ENCODE data around the gene PRR12. TPM values are rescaled to one million over a fixed set of nuclear protein-coding genes. Genes with fewer than 3 reads are reported as not detected.

Gene PRR12
- total and polyA plus RNA-seq, 2 donors (not counting 3 experiments of a cell fraction or from before 2014, with no cell fraction given): 1.9 to 37.0 TPM

- no peaks in the 10 kb centered on the region for H3K27me3 ChIP-seq (ENCODE audit: control insufficient read depth in 2 of 2, insufficient read depth in 2 of 2, low read length in 2 of 2)
- dilution Hi-C loops (cut with MboI; ENCODE audit: extremely low pct_ligation_motif_present, low sequenced_read_pairs): no loop called here
- H2AFZ ChIP-seq (ENCODE audit: low read depth, low read length): no peak overlapping the region
- peaks cover 4 to 10% of the 10 kb centered on the region in 2 experiments for H3K36me3 ChIP-seq (ENCODE audit: control insufficient read depth in 2 of 2, extremely low read depth in 1 of 2, insufficient read depth in 2 of 2, low read length in 2 of 2)
- H3K9me1 ChIP-seq (replicated peaks; ENCODE audit: control insufficient read depth, extremely low read depth, insufficient read depth, low read length): no peaks in the 10 kb centered on the region
- H3K4me2 ChIP-seq (ENCODE audit: insufficient read depth, low read length): no peak overlapping the region
- BruUV-seq (replicated peaks): no TSS peak
- H3K9me3 ChIP-seq (replicated peaks; ENCODE audit: control insufficient read depth, insufficient read depth, low read length): no peaks in the 10 kb centered on the region
- DNase-seq (ENCODE audit: low read depth, low spot score) (no peak), FAIRE-seq (no peak)
- peak overlapping the region; percentile 0 for H3K9ac ChIP-seq (replicated peaks; ENCODE audit: extremely low read depth, insufficient read depth, low read length)
- no peaks in the 10 kb centered on the region for H4K20me1 ChIP-seq (replicated peaks; ENCODE audit: control insufficient read depth, extremely low read depth, insufficient read depth, low read length)
- H3K79me2 ChIP-seq (ENCODE audit: control insufficient read depth, insufficient read depth, low read length): peaks cover 43% of the 10 kb centered on the region
- peaks cover 4% of the 10 kb centered on the region for H3K4me1 ChIP-seq (ENCODE audit: control insufficient read depth, extremely low read depth, insufficient read depth, low read length)
- intact Hi-C loops (cut with micrococcal nuclease): no loop called here
- no peak overlapping the region for H3K27ac ChIP-seq (ENCODE audit: insufficient read depth, low read depth, low read length)
- ChIA-PET POLR2A (interaction anchor here (0.7 kb wide), 1 partner anchor 67 kb away, joined by 6 read pairs; no protein-coding TSS in a partner anchor), CTCF (interaction anchor here (0.5 to 1.4 kb wide), 4 partner anchors 20 to 95 kb away, joined by 3 read pairs; no protein-coding TSS in a partner anchor)
- TF ChIP-seq EZH2 (IDR thresholded peaks at IDR 0.05; ENCODE audit: borderline replicate concordance, low read depth, low read length, severe bottlenecking) (no peak), POLR2A (IDR thresholded peaks at IDR 0.05; ENCODE audit: low read depth, low read length) (no peak), GATA2 (IDR thresholded peaks at IDR 0.05; ENCODE audit: insufficient read depth, insufficient read length, low read depth, low read length) (no peak), MYC (IDR thresholded peaks at IDR 0.05; ENCODE audit: low read depth, low read length) (no peak), MAX (IDR thresholded peaks at IDR 0.05; ENCODE audit: insufficient read depth, insufficient read length) (no peak), JUN (IDR thresholded peaks at IDR 0.05; ENCODE audit: borderline replicate concordance, insufficient read depth, insufficient read length, low read depth) (no peak), POLR2AphosphoS5 (IDR thresholded peaks at IDR 0.05; ENCODE audit: insufficient read depth, low read depth, low read length) (no peak), FOS (IDR thresholded peaks at IDR 0.05; ENCODE audit: borderline replicate concordance, insufficient read depth, low read length) (no peak)
- TF ChIP-seq, protein P1, sequence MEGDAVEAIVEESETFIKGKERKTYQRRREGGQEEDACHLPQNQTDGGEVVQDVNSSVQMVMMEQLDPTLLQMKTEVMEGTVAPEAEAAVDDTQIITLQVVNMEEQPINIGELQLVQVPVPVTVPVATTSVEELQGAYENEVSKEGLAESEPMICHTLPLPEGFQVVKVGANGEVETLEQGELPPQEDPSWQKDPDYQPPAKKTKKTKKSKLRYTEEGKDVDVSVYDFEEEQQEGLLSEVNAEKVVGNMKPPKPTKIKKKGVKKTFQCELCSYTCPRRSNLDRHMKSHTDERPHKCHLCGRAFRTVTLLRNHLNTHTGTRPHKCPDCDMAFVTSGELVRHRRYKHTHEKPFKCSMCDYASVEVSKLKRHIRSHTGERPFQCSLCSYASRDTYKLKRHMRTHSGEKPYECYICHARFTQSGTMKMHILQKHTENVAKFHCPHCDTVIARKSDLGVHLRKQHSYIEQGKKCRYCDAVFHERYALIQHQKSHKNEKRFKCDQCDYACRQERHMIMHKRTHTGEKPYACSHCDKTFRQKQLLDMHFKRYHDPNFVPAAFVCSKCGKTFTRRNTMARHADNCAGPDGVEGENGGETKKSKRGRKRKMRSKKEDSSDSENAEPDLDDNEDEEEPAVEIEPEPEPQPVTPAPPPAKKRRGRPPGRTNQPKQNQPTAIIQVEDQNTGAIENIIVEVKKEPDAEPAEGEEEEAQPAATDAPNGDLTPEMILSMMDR (IDR thresholded peaks at IDR 0.05; ENCODE audit: extremely low read depth in 1 of 2, insufficient read depth in 1 of 2, low read depth in 1 of 2, low read length in 2 of 2): no peak
- no peak overlapping the region for H3K4me3 ChIP-seq (replicated peaks in 1 of 3; ENCODE audit: insufficient read depth in 1 of 3, low read depth in 1 of 3, low read length in 3 of 3)
These were observed 16.7 kb upstream of the PRR12 start for GRCh38 chr19:49574206-49574755.
